GM18873 (cell line): Measurements from ENCODE around the gene PTPRS.

Experiments used
- ATAC-seq: cut with Tn5 transposase; IDR thresholded peaks from one replicate; pipeline ENCODE4 v1.9.1; 2021; ENCODE audit warnings: mild to moderate bottlenecking, moderate library complexity, moderate number of reproducible peaks; ENCODE audit not compliant: unreplicated experiment, low FRiP score

The PTPRS gene

GRCh38 chr19:5313307-5313706, 27.3 kb downstream of the PTPRS start:
- no peak for ATAC-seq

GRCh38 chr19:5312058-5312457, 28.6 kb downstream of the PTPRS start:
- ATAC-seq, result no peak

GRCh38 chr19:5309438-5310204, 31.0 kb downstream of the PTPRS start:
- no peak for ATAC-seq

GRCh38 chr19:5308451-5309437, 31.9 kb downstream of the PTPRS start:
- ATAC-seq, result no peak

- ATAC-seq, result no peak
These were observed 33.0 kb downstream of the PTPRS start for GRCh38 chr19:5307655-5308054.

GRCh38 chr19:5305163-5305562, 35.4 kb downstream of the PTPRS start:
- no peak for ATAC-seq

- no peak for ATAC-seq
These were observed 36.1 kb downstream of the PTPRS start for GRCh38 chr19:5304486-5304885.

- ATAC-seq, result no peak
These were observed 37.4 kb downstream of the PTPRS start for GRCh38 chr19:5303208-5303607.

GRCh38 chr19:5302396-5302795, 38.2 kb downstream of the PTPRS start:
- no peak for ATAC-seq

GRCh38 chr19:5299137-5299536, 41.5 kb downstream of the PTPRS start:
- no peak for ATAC-seq

GRCh38 chr19:5298471-5298901, 42.1 kb downstream of the PTPRS start:
- ATAC-seq, result no peak

GRCh38 chr19:5297272-5297669, 43.3 kb downstream of the PTPRS start:
- no peak for ATAC-seq

- no peak for ATAC-seq
These were observed 43.9 kb downstream of the PTPRS start for GRCh38 chr19:5296457-5297271.

GRCh38 chr19:5296021-5296420, 44.6 kb downstream of the PTPRS start:
- no peak for ATAC-seq

GRCh38 chr19:5294403-5295160, 46.0 kb downstream of the PTPRS start:
- ATAC-seq, result no peak

GRCh38 chr19:5293612-5294378, 46.8 kb downstream of the PTPRS start:
- ATAC-seq, result no peak

GRCh38 chr19:5292822-5293611, 47.6 kb downstream of the PTPRS start:
- no peak for ATAC-seq

GRCh38 chr19:5292453-5292821, 48.2 kb downstream of the PTPRS start:
- no peak for ATAC-seq
